ENCODE measurements around the gene ARR3. TPM values are rescaled to one million over a fixed set of nuclear protein-coding genes. Genes with fewer than 3 reads are reported as not detected.

Gene ARR3
- not detected in 2 replicates for total RNA-seq
- long read RNA-seq = 0 reads

DNA sequence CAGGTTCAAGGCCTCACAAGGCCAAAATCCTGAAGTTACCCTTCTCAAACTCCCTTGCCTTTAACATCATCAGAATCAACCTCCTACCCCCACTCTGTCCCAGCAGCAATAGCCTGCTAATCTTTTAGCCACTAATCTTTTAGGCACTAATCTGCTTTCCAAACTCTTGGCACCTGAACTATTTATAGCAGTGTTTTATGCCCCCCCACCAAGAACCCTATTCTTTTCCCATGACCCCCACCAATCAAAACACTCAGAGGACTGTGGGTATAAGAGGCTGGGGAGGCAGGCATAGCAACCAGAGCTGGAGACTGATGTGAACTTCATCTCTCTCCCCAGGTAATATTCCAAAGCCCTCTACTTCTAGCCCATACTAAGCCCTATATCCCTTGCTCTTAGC, at the start of gene ARR3:
ARR3 (plus strand) TSS at position 301 of the 400 bp plus-strand sequence. CDS start 1,052 bp downstream, outside the sequence.
- Mint-ChIP-seq H3K36me3 (ENCODE audit: insufficient read depth) (no peaks in the 10 kb centered on the region), H3K4me3 (ENCODE audit: low read depth) (no peak within 1 kb of the TSS), H3K27me3 (peaks cover 8% of the 10 kb centered on the region), H3K9me3 (ENCODE audit: low read depth) (peaks cover 32% of the 10 kb centered on the region), H3K4me1 (ENCODE audit: low read depth) (no peaks in the 10 kb centered on the region), H3K27ac (no peak within 1 kb of the TSS)
- no peak for DNase-seq (ENCODE audit: low spot score, unreplicated experiment)
- TF ChIP-seq, protein P1, sequence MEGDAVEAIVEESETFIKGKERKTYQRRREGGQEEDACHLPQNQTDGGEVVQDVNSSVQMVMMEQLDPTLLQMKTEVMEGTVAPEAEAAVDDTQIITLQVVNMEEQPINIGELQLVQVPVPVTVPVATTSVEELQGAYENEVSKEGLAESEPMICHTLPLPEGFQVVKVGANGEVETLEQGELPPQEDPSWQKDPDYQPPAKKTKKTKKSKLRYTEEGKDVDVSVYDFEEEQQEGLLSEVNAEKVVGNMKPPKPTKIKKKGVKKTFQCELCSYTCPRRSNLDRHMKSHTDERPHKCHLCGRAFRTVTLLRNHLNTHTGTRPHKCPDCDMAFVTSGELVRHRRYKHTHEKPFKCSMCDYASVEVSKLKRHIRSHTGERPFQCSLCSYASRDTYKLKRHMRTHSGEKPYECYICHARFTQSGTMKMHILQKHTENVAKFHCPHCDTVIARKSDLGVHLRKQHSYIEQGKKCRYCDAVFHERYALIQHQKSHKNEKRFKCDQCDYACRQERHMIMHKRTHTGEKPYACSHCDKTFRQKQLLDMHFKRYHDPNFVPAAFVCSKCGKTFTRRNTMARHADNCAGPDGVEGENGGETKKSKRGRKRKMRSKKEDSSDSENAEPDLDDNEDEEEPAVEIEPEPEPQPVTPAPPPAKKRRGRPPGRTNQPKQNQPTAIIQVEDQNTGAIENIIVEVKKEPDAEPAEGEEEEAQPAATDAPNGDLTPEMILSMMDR (IDR thresholded peaks at IDR 0.05; ENCODE audit: unreplicated experiment) = no peak

DNA sequence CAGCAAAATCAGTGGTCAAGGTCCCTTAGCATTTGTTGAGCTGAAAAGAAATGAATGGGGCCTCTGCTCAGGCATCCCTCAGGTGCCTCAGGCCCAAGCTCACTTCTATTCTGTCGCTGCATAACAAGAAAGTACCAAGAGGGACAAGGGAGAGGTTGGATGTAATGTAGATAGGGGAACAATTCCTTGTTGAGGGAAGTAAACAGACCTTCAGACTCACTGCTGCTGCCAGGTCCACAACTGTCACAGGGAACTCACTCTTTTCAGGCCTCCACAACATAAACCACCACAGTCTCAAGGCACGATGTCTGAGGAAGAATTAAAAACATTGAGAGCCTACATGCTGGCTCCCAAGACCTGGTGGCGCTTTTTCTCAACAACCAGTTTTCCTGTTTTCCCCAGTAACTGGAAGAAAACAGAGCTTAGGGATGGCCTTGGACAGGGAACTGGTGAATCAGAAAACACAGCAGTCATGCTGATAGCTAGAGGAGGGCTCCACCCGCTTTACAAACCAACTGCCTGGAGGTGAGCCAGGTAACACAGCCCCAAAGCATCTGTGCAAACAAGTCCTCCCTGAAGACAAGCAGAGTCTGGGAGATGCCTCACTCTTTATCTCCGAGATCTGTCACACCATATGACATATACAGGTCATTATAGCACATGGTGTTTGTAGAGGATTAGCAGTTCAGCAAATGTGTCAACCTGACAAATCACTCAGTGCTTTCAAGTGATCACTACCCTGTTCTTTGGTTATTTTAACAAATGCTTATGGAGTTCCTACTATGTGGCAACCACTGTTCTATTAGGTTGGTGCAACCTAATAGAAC, 48.0 kb upstream of the ARR3 start:
- H3K4me1 Mint-ChIP-seq (ENCODE audit: low read depth) = no peaks in the 10 kb centered on the region
- no peak for DNase-seq (ENCODE audit: low spot score, unreplicated experiment)
- no peaks in the 10 kb centered on the region for H3K36me3 Mint-ChIP-seq (ENCODE audit: insufficient read depth)
- H3K9me3 Mint-ChIP-seq (ENCODE audit: low read depth) = peaks cover 17% of the 10 kb centered on the region
- H3K27me3 Mint-ChIP-seq = no peaks in the 10 kb centered on the region
- TF ChIP-seq, protein P1 (IDR thresholded peaks at IDR 0.05; ENCODE audit: unreplicated experiment) = no peak
- H3K4me3 Mint-ChIP-seq (ENCODE audit: low read depth) = no peak overlapping the region
- no peak overlapping the region for H3K27ac Mint-ChIP-seq

GRCh38 chrX:70226048-70226447, 42.1 kb upstream of the ARR3 start:
- TF ChIP-seq, protein P1 (IDR thresholded peaks at IDR 0.05; ENCODE audit: unreplicated experiment) = no peak
- no peaks in the 10 kb centered on the region for H3K27me3 Mint-ChIP-seq
- no peak overlapping the region for H3K27ac Mint-ChIP-seq
- H3K36me3 Mint-ChIP-seq (ENCODE audit: insufficient read depth) = no peaks in the 10 kb centered on the region
- DNase-seq (ENCODE audit: low spot score, unreplicated experiment) = no peak
- H3K9me3 Mint-ChIP-seq (ENCODE audit: low read depth) = peaks cover 13% of the 10 kb centered on the region
- no peak overlapping the region for H3K4me3 Mint-ChIP-seq (ENCODE audit: low read depth)
- no peaks in the 10 kb centered on the region for H3K4me1 Mint-ChIP-seq (ENCODE audit: low read depth)

DNA sequence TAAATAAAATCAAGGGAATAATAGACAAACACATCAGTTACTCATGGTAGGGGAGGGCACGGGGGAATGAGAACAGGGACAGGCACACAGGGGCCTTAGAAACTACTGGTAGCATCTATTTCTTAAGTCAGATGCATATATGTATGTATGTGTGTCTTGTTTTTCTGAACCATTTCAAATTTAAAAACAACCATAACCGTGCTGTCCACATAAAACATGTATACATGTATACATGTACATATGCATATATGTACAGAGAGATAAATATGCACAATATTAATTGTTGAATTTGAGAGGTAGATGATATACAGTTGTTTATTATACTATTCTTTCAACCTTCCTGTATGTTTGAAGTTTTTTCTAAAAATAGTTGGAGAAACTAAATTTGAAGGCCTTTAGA, 41.4 kb upstream of the ARR3 start:
- Mint-ChIP-seq H3K4me3 (ENCODE audit: low read depth) (no peak overlapping the region), H3K27ac (no peak overlapping the region), H3K36me3 (ENCODE audit: insufficient read depth) (no peaks in the 10 kb centered on the region), H3K9me3 (ENCODE audit: low read depth) (peaks cover 9% of the 10 kb centered on the region), H3K4me1 (ENCODE audit: low read depth) (no peaks in the 10 kb centered on the region), H3K27me3 (no peaks in the 10 kb centered on the region)
- DNase-seq (ENCODE audit: low spot score, unreplicated experiment) = no peak
- TF ChIP-seq, protein P1 (IDR thresholded peaks at IDR 0.05; ENCODE audit: unreplicated experiment) = no peak

GRCh38 chrX:70231666-70232065, 36.5 kb upstream of the ARR3 start:
- Mint-ChIP-seq H3K27me3 (no peaks in the 10 kb centered on the region), H3K27ac (no peak overlapping the region)

More at GRCh38 chrX:70231666-70232065, 36.5 kb upstream of the ARR3 start:
- no peak for DNase-seq (ENCODE audit: low spot score, unreplicated experiment)
- Mint-ChIP-seq H3K4me3 (ENCODE audit: low read depth) (no peak overlapping the region), H3K9me3 (ENCODE audit: low read depth) (peaks cover 6% of the 10 kb centered on the region), H3K4me1 (ENCODE audit: low read depth) (no peaks in the 10 kb centered on the region), H3K36me3 (ENCODE audit: insufficient read depth) (no peaks in the 10 kb centered on the region)
- TF ChIP-seq, protein P1 (IDR thresholded peaks at IDR 0.05; ENCODE audit: unreplicated experiment) = no peak

All from progenitor cell of endocrine pancreas (in vitro differentiated cells).